HCT116 (cell line): ENCODE data around the gene SEH1L. TPM values are rescaled to one million over a fixed set of nuclear protein-coding genes. Genes with fewer than 3 reads are reported as not detected.

ENCODE experiments used
- ATAC-seq: fragments of 200-7000 bp; cut with Tn5 transposase; 2 replicates; pipeline ENCODE4 v1.9.1; 2020; ENCODE audit warnings: mild to moderate bottlenecking, moderate library complexity
- BruUV-seq: library from RNA; stranded (reverse); fragments of 400-500 nt; replicated peaks from 2 replicates; lab custom pipeline; 2021; lab: Mats Ljungman, UMichigan
- CTCF ChIA-PET: fragments of 300-600 bp; sonication (Branson Sonifier 250); formaldehyde crosslinking; loops from one replicate; lab custom pipeline; 2021; ENCODE audit warnings: antibody characterized with exemption; lab: Charles Lee
- POLR2A ChIA-PET: fragments of 300-600, 350-600 bp; sonication (Branson Sonifier 250); formaldehyde crosslinking; loops from one replicate; lab custom pipeline; 2021; ENCODE audit warnings: antibody characterized with exemption; lab: Charles Lee
- RAD21 ChIA-PET, 2 experiments: fragments of 300-600 bp; sonication (Branson Sonifier 250); formaldehyde crosslinking; loops; one replicate each; lab custom pipeline; 2023; ENCODE audit warnings: low total read pairs in 2 of 2; ENCODE audit not compliant: uncharacterized antibody in 2 of 2, unreplicated experiment in 2 of 2, low non-redundant PET in 1 of 2; lab: Charles Lee
- DNase-seq: peaks from one replicate; pipeline ENCODE4 v3.0.0-alpha.2; 2010; ENCODE audit warnings: low read depth, low spot score
- H2AFZ ChIP-seq: fragments of 200-600 bp; shearing (Covaris generic), sonication (generic); 2 replicates; pipeline ENCODE4 v1.6.1; 2017; ENCODE audit warnings: low read depth, mixed run types, mixed read lengths, antibody characterized with exemption, low read length; ENCODE audit not compliant: poor library complexity, severe bottlenecking
- H3K27ac ChIP-seq: 2 replicates; pipeline ENCODE4 v1.5.1; 2012; ENCODE audit warnings: low read depth, low read length
- H3K27me3 ChIP-seq: fragments of 200-600 bp; sonication (generic); 2 replicates; pipeline ENCODE4 v1.6.1; 2016; ENCODE audit warnings: mixed run types, low read length, mixed read lengths; ENCODE audit not compliant: insufficient read depth
- H3K36me3 ChIP-seq, 2 experiments: fragments of 200-500 bp in 1 of 2; fragments of 200-600 bp in 1 of 2; sonication (Bioruptor generic) in 1 of 2; sonication (generic) in 1 of 2; 2 replicates each; pipeline versions ENCODE4 v1.5.1 to v1.6.1; 2014 to 2016; ENCODE audit warnings: low read length in 2 of 2, inconsistent platforms in 1 of 2, mixed read lengths in 1 of 2, mixed run types in 1 of 2; ENCODE audit not compliant: insufficient read depth in 2 of 2, control insufficient read depth in 1 of 2
- H3K4me1 ChIP-seq, 2 experiments: fragments of 200-600 bp in 1 of 2; sonication (generic) in 1 of 2; 2 replicates each; pipeline versions ENCODE4 v1.5.1 to v1.6.1; 2012 to 2017; ENCODE audit warnings: low read length in 2 of 2, inconsistent platforms in 1 of 2, mild to moderate bottlenecking in 1 of 2, mixed read lengths in 1 of 2, mixed run types in 1 of 2, moderate library complexity in 1 of 2; ENCODE audit not compliant: insufficient read depth in 2 of 2, control insufficient read depth in 1 of 2
- H3K4me2 ChIP-seq: fragments of 200-600 bp; sonication (generic); 2 replicates; pipeline ENCODE4 v1.6.1; 2017; ENCODE audit warnings: mixed run types, low read length, mixed read lengths
- H3K4me3 ChIP-seq, 2 experiments: fragments of 200-600 bp in 1 of 2; sonication (generic) in 1 of 2; replicated peaks in 1 of 2; 2 replicates each; pipeline ENCODE4 v1.5.1; 2011 to 2016; ENCODE audit warnings: low read length in 2 of 2, control low read depth in 1 of 2, low read depth in 1 of 2, mild to moderate bottlenecking in 1 of 2, mixed read lengths in 1 of 2, mixed run types in 1 of 2
- H3K79me2 ChIP-seq: fragments of 200-600 bp; sonication (generic); 2 replicates; pipeline ENCODE4 v1.6.1; 2017; ENCODE audit warnings: mild to moderate bottlenecking, mixed run types, low read length, moderate library complexity, mixed read lengths; ENCODE audit not compliant: insufficient read depth
- H3K9ac ChIP-seq: fragments of 200-600 bp; sonication (generic); 2 replicates; pipeline ENCODE4 v1.6.1; 2016; ENCODE audit warnings: low read length, mixed read lengths
- H3K9me2 ChIP-seq: fragments of 200-600 bp; sonication (generic), shearing (Covaris generic); 2 replicates; pipeline ENCODE4 v1.6.1; 2017; ENCODE audit warnings: mixed run types, mild to moderate bottlenecking, moderate library complexity; ENCODE audit not compliant: insufficient read depth
- H3K9me3 ChIP-seq, 2 experiments: fragments of 200-500 bp in 1 of 2; fragments of 200-600 bp in 1 of 2; sonication (Bioruptor generic) in 1 of 2; sonication (generic) in 1 of 2; 2 replicates each; pipeline ENCODE4 v1.6.1; 2014 to 2017; ENCODE audit warnings: low read length in 2 of 2, mixed read lengths in 2 of 2, inconsistent platforms in 1 of 2, low read depth in 1 of 2, mild to moderate bottlenecking in 1 of 2, mixed run types in 1 of 2, moderate library complexity in 1 of 2; ENCODE audit not compliant: control insufficient read depth in 1 of 2, insufficient read depth in 1 of 2
- H4K20me1 ChIP-seq: fragments of 200-600 bp; sonication (generic), shearing (Covaris generic); 2 replicates; pipeline ENCODE4 v1.6.1; 2017; ENCODE audit warnings: mixed run types, mild to moderate bottlenecking, moderate library complexity; ENCODE audit not compliant: insufficient read depth
- CBX3 ChIP-seq: IDR thresholded peaks from 2 replicates; pipeline ENCODE4 v1.6.1; 2012; ENCODE audit warnings: low read depth
- EGR1 ChIP-seq: IDR thresholded peaks from 2 replicates; pipeline ENCODE4 v1.6.1; 2012; ENCODE audit warnings: low read depth
- ELF1 ChIP-seq: IDR thresholded peaks from 2 replicates; pipeline ENCODE4 v1.6.1; 2012; ENCODE audit warnings: low read depth, borderline replicate concordance
- EZH2 ChIP-seq: fragments of 200-600 bp; sonication (generic); IDR thresholded peaks from 2 replicates; pipeline ENCODE4 v1.6.1; 2017; ENCODE audit warnings: antibody characterized with exemption, mixed run types
- EZH2phosphoT487 ChIP-seq: fragments of 200-600 bp; IDR thresholded peaks from 2 replicates; pipeline ENCODE4 v1.6.1; 2018; ENCODE audit warnings: antibody characterized with exemption, borderline replicate concordance
- FOSL1 ChIP-seq: IDR thresholded peaks from 2 replicates; pipeline ENCODE4 v1.6.1; 2012; ENCODE audit warnings: low read depth
- POLR2AphosphoS5 ChIP-seq: IDR thresholded peaks from 2 replicates; pipeline ENCODE4 v1.6.1; 2011; ENCODE audit warnings: mild to moderate bottlenecking, low read depth, low read length, moderate library complexity
- SIN3A ChIP-seq: IDR thresholded peaks from 2 replicates; pipeline ENCODE4 v1.6.1; 2012; ENCODE audit warnings: low read depth
- SP1 ChIP-seq: IDR thresholded peaks from 2 replicates; pipeline ENCODE4 v1.6.1; 2012; ENCODE audit warnings: low read depth
- SRF ChIP-seq: IDR thresholded peaks from 2 replicates; pipeline ENCODE4 v1.6.1; 2012; ENCODE audit warnings: low read depth
- ZNF274 ChIP-seq: fragments of 200-500 bp; sonication (Bioruptor generic); IDR thresholded peaks from 2 replicates; pipeline ENCODE4 v1.6.1; 2014; ENCODE audit warnings: mild to moderate bottlenecking, low read depth, low read length, inconsistent platforms
- intact Hi-C: fragments of 100-400 bp; cut with micrococcal nuclease; formaldehyde crosslinking; loops from 2 replicates; pipeline ENCODE4 v1.10.0; 2022
- total RNA-seq: library from RNA; stranded (reverse); gene quantifications from one replicate; pipeline ENCODE4 v1.2.1, GENCODE V29; 2021; ENCODE audit not compliant: unreplicated experiment

SEH1L gene
- total RNA-seq, 1 experiment from 2014 or later = 83.7 TPM

DNA sequence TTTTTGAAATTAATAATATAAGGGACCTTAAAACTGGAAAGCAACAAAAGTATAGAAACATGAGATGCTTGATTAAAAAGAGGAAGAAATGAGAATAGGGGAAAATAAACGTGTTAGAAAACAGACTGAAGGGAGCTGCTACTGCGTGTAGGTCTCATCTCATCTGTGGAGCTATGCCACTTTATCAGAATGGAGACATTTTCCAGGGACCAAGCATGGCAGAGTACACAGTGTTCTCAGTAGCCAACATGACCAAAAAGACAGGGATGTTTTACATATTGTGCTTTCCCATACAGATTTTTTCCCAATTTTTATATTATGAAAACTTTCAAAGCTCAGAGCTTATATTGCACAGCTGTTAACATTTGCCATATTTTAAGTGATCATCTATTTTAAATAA is 66.4 kb downstream of the SEH1L start:
- Histone ChIP-seq H3K4me1 (no peaks in the 10 kb centered on the region), H2AFZ (no peak overlapping the region), H3K9ac (no peak overlapping the region), H3K4me2 (no peak overlapping the region), H3K9me2 (no peaks in the 10 kb centered on the region), H3K9me3 (no peaks in the 10 kb centered on the region), H3K27ac (no peak overlapping the region), H3K27me3 (no peaks in the 10 kb centered on the region), H4K20me1 (no peaks in the 10 kb centered on the region), H3K79me2 (peaks cover 20% of the 10 kb centered on the region), H3K4me3 (no peak overlapping the region), H3K36me3 (peaks cover 48 to 75% of the 10 kb centered on the region in 2 experiments; a peak in 3 of 4 replicates)
- ChIA-PET RAD21 (no interaction called here), POLR2A (no interaction called here), CTCF (no interaction called here)
- intact Hi-C loops = loop anchor here (10.0 kb wide), 1 partner anchor 59 kb away; no protein-coding TSS in a partner anchor
- DNase-seq (no peak), ATAC-seq (no peak)
- BruUV-seq = no TSS peak
- no peak for TF ChIP-seq FOSL1
- TF ChIP-seq POLR2AphosphoS5 = no peak
- no peak for TF ChIP-seq ZNF274
- no peak for TF ChIP-seq SIN3A
- no peak for TF ChIP-seq EGR1
- TF ChIP-seq EZH2phosphoT487 = no peak
- no peak for TF ChIP-seq CBX3
- no peak for TF ChIP-seq SRF

GRCh38 chr18:13014818-13015217 is 67.0 kb downstream of the SEH1L start:
- H3K4me3 ChIP-seq = no peak overlapping the region
- no peak overlapping the region for H3K9ac ChIP-seq
- peaks cover 50 to 71% of the 10 kb centered on the region in 2 experiments; a peak in 3 of 4 replicates for H3K36me3 ChIP-seq
- no TSS peak for BruUV-seq
- RAD21 ChIA-PET = no interaction called here
- H3K9me3 ChIP-seq = no peaks in the 10 kb centered on the region
- POLR2A ChIA-PET = no interaction called here
- H3K4me2 ChIP-seq = no peak overlapping the region
- no peak for ATAC-seq
- no peaks in the 10 kb centered on the region for H3K9me2 ChIP-seq
- H3K4me1 ChIP-seq = no peaks in the 10 kb centered on the region
- no peaks in the 10 kb centered on the region for H3K27me3 ChIP-seq
- TF ChIP-seq EGR1 (no peak), POLR2AphosphoS5 (no peak), SP1 (no peak), ELF1 (no peak), EZH2phosphoT487 (no peak), EZH2 (no peak)
- no peak for DNase-seq
- H3K27ac ChIP-seq = no peak overlapping the region
- no peak overlapping the region for H2AFZ ChIP-seq
- H3K79me2 ChIP-seq = peaks cover 22% of the 10 kb centered on the region
- intact Hi-C loops = loop anchor here (10.0 kb wide), 1 partner anchor 60 kb away; no protein-coding TSS in a partner anchor
- H4K20me1 ChIP-seq = no peaks in the 10 kb centered on the region
- CTCF ChIA-PET = no interaction called here
